NCI-H524 (cell line): ENCODE data around the gene KRT2.

ENCODE experiments used
- DNase-seq, 2 experiments: peaks; one replicate each; lab custom pipeline; 2025; lab: John Stamatoyannopoulos, UW

The KRT2 gene

GRCh38 chr12:52615208-52615868 is 36.7 kb downstream of the KRT2 start:
- no peak for DNase-seq

GRCh38 chr12:52614381-52615207 is 37.4 kb downstream of the KRT2 start:
- no peak for DNase-seq

- no peak for DNase-seq
These were observed 38.5 kb downstream of the KRT2 start for GRCh38 chr12:52613384-52614030.

DNA sequence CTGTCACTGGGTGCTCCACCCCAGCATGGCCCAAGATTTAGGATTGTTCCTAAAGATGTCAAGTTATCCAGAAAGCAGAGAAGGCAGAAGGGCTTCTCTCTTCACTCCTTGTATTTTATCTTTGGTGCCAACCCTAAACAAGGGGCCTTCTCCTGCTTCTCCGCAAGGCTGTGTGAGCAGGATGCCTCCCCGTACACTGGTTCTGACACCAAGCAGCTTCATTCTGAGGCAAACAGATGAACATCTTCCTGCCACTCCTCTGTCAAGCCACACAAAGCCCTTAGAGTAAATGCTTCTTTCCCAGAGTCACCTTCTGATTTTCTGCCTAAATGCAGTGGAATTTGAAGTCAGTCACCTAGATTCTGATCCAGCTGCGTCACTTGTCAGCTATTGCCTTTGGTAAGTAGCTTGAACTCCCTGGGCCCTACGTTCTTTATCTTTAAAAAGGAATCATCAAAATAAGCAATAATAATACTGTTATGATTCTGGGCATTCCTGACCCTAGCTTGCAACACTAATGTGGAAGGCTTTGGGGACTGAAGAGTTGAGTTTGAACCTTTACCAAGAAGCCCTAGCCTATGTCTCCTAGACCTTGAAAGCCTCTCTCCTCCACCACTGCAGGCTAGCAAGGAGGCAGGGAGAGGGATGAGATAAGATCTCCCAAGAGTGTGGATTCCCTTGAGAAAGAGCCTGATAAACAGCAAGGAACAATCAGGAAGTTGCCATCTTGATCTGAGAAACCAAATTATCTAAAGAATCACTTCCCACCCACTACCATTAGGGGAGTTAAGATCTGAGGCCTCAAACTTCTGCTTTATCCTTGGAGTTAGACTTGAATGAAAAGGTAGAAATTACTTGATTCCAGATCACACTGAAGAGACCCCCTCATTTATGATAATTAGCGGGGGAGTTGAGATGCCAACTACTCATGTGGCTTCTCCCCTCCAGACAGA is 39.3 kb downstream of the KRT2 start:
- no peak for DNase-seq

- no peak for DNase-seq
These were observed 40.9 kb downstream of the KRT2 start for GRCh38 chr12:52611080-52611468.

- no peak for DNase-seq
These were observed 43.0 kb downstream of the KRT2 start for GRCh38 chr12:52608826-52609630.

GRCh38 chr12:52608161-52608560 is 43.9 kb downstream of the KRT2 start:
- no peak for DNase-seq

- DNase-seq, result no peak
These were observed 44.7 kb downstream of the KRT2 start for GRCh38 chr12:52607314-52607713.

- no peak for DNase-seq
These were observed 45.3 kb downstream of the KRT2 start for GRCh38 chr12:52606581-52607218.

DNA sequence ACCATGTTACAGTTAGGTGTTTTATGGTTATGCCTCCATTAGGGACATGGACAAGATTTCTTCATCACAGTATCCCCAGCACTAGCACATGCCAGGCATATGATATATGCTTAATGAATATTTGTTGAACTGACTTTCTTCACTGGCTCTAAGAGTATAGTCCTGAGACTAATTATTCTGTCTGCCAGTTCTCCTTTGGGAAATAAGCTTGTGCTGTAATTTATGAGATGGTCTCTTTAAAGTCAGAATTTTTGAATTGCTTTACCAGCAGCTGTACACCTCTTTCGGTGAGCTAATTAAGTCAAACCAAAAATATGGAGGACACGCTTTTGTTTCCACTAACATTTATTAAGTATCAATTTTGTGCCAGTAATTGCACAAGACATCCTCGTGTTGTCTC is 45.9 kb downstream of the KRT2 start:
- DNase-seq, result no peak

DNA sequence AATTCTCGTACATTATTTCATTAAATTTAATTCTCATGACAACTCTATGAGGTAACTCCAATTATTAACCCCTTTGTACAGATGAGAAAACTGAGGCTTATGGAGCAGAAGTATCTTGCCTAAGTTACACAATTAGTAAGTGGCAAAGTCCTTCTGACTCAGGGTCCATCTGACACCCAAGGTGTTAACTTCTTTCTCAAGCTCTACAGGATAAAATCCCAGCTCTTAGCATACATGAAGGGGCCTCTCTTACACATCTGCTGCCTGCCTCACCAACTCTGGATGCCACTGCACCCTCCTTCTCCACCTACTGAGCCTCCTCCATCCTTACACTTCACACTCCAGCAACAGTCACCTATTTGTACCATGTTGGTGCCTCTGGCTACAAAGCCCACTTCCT is 46.5 kb downstream of the KRT2 start:
- no peak for DNase-seq

GRCh38 chr12:52604859-52605258 is 47.2 kb downstream of the KRT2 start:
- DNase-seq, result no peak

- DNase-seq, result no peak
These were observed 48.7 kb downstream of the KRT2 start for GRCh38 chr12:52603314-52603713.

DNA sequence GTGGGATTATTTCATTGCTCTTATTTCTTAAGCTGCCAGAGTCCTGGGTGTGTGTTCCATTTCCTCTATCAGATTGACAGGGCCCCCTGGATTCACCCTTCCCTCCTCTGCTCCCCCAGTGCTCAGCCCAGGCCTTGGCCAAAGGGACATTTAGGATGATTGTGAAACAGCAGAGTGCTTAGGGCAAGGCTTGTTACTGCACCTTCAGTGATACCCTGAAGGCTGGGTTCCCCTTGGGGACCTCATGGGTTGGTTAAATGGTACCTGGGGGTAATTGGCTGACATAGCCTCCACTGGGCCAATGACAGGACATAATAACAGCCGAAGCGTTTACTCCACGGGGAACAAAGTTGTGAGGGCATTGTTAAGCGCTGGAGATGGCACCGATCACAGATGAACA is 49.5 kb downstream of the KRT2 start:
- DNase-seq, result no peak

DNA sequence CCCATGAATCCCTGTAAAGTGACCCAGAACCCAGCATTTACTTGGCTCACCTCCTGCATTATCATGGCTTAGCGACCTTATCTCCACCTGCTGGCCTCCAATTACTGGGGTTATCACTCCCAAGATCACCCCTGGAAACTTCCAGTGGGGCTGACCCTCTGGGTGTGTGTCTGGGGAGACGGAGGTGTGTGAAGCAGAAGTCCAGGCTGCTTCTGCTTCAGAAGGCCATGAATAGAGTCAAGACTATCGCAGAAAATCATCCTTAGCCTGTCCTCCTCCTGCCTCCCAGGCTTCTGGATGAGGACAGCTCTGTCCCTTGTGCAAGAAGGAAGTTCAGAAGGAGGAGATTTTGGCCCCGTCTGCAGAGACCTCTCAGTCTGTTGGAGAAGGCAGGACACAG is 50.3 kb downstream of the KRT2 start:
- no peak for DNase-seq

- no peak for DNase-seq
These were observed 51.0 kb downstream of the KRT2 start, which contains the start of gene KRT72 for GRCh38 chr12:52600941-52601481. Gene KRT72, minus strand, starts transcription at chr12:52601463. Its CDS starts 11 bp downstream, at chr12:52601452.

GRCh38 chr12:52600475-52600874 is 51.5 kb downstream of the KRT2 start:
- no peak for DNase-seq

DNA sequence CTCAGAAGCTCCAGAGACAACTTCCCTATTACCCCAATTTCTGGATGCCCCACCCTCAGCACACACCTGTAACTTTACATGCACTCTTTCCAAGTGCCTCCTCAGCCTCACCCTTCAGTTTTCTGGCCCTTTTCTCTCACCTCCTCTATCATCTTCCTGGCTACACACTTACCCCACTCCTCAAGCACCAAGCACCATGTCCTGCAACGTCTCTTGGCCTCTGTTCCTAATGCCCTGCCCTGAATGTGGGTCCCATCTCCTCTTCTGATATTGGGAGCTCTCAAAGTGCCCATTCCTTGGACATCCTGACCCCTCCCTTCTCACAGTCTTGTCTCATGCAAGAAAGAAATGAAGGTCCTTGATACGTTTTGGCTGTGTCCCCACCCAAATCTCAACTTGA is 51.9 kb downstream of the KRT2 start:
- DNase-seq, result no peak

DNA sequence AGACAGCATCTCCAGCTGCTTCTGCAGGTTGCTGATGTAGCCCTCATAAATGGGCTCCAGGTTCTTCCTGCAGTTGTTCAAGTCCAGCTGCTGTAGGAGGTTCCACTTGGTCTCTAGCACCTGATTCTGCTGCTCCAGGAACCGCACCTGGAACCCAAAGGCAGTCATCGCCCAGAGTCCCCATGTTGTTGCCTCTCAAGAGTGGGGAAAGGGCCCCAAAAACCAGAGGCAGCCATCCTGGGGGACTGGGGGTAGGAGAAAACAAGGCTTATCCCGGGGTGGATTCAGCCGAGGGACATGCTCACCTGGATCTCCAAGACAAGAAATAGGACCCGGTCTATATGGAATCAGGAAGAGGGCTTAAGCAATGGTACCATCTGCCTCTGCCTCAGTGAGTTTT is 53.0 kb downstream of the KRT2 start:
- no peak for DNase-seq
